HEK293T (cell line): ENCODE data around the gene DVL3.

Experiments used
- ARNT ChIP-seq: fragments of 450-650 bp; IDR thresholded peaks from 2 replicates; pipeline ENCODE4 v1.6.1; 2017; ENCODE audit warnings: mild to moderate bottlenecking
- BHLHE40 ChIP-seq: fragments of 450-650 bp; IDR thresholded peaks from 2 replicates; pipeline ENCODE4 v1.6.1; 2016; ENCODE audit warnings: mild to moderate bottlenecking, moderate library complexity, borderline replicate concordance
- CTBP1 ChIP-seq: fragments of 450-650 bp; IDR thresholded peaks from 2 replicates; pipeline ENCODE4 v1.6.1; 2016; ENCODE audit warnings: borderline replicate concordance
- ELF4 ChIP-seq: fragments of 450-650 bp; IDR thresholded peaks from 2 replicates; pipeline ENCODE4 v1.6.1; 2017; ENCODE audit warnings: antibody characterized with exemption
- FOXA1 ChIP-seq: fragments of 450-650 bp; IDR thresholded peaks from 2 replicates; pipeline ENCODE4 v1.6.1; 2016; ENCODE audit warnings: mild to moderate bottlenecking
- FOXK2 ChIP-seq: fragments of 450-650 bp; IDR thresholded peaks from 2 replicates; pipeline ENCODE4 v1.6.1; 2016; ENCODE audit warnings: mild to moderate bottlenecking
- FOXM1 ChIP-seq: fragments of 450-650 bp; IDR thresholded peaks from 2 replicates; pipeline ENCODE4 v1.6.1; 2017; ENCODE audit warnings: mild to moderate bottlenecking, borderline replicate concordance
- HDGF ChIP-seq: fragments of 450-650 bp; IDR thresholded peaks from 2 replicates; pipeline ENCODE4 v1.6.1; 2017; ENCODE audit warnings: antibody characterized with exemption, borderline replicate concordance
- L3MBTL2 ChIP-seq: fragments of 450-650 bp; conservative IDR thresholded peaks from 2 replicates; pipeline ENCODE4 v1.6.1; 2016; ENCODE audit warnings: mild to moderate bottlenecking
- LEF1 ChIP-seq: fragments of 450-650 bp; IDR thresholded peaks from 2 replicates; pipeline ENCODE4 v1.6.1; 2017; ENCODE audit warnings: mild to moderate bottlenecking, borderline replicate concordance
- NFRKB ChIP-seq: fragments of 450-650 bp; IDR thresholded peaks from 2 replicates; pipeline ENCODE4 v1.6.1; 2016; ENCODE audit warnings: mild to moderate bottlenecking, moderate library complexity
- PKNOX1 ChIP-seq: fragments of 450-650 bp; IDR thresholded peaks from 2 replicates; pipeline ENCODE4 v1.6.1; 2016
- SP1 ChIP-seq: fragments of 450-650 bp; IDR thresholded peaks from 2 replicates; pipeline ENCODE4 v1.6.1; 2017
- TARDBP ChIP-seq: fragments of 450-650 bp; IDR thresholded peaks from 2 replicates; pipeline ENCODE4 v1.6.1; 2016

DNA sequence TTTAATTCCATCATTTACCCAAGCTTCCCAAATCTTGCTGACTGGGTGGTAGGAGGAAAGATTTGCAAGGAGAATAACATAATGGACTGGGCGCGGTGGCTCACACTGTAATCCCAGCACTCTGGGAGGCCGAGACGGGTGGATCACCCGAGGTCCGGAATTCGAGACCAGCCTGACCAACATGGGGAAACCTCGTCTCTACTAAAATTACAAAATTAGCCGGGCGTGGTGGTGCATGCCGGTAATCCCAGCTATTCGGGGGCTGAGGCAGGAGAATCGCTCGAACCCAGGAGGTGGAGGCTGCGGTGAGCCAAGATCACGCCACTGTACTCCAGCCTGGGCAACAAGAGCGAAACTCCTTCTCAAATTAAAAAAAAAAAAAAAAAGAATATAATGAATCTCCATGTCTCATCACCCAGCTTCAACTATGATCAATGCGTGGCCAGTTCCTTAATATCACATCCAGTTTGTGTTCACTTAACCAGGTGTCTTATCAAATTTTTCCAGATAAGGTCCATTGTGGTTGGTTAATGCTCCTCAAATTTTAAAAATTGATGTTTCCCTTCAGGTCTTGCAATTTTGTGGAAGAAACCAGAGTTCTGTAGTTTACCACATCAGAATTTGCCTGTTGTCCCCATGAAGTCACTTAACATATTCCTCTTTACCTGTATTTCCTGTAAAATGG, 29.5 kb downstream of the DVL3 start:
- no peak for TF ChIP-seq FOXK2
- no peak for TF ChIP-seq CTBP1
- TF ChIP-seq PKNOX1: no peak
- TF ChIP-seq BHLHE40: no peak
- TF ChIP-seq FOXA1: no peak
- TF ChIP-seq ELF4: no peak
- no peak for TF ChIP-seq TARDBP
- TF ChIP-seq ARNT: no peak
- TF ChIP-seq HDGF: no peak
- TF ChIP-seq L3MBTL2: no peak
- no peak for TF ChIP-seq SP1
- TF ChIP-seq LEF1: no peak
- TF ChIP-seq FOXM1: no peak
- TF ChIP-seq NFRKB: no peak
